Mucosa of gallbladder (tissue), 1 donor: ENCODE results near the gene FGL2. TPM values are rescaled to one million over a fixed set of nuclear protein-coding genes. Genes with fewer than 3 reads are reported as not detected.
"Not testable (repeated sequence)": the region's sequence is repeated elsewhere in the genome, so short reads cannot be mapped to it uniquely, and the experiment has no call there.

Experiments
- DNase-seq: peaks from one replicate; pipeline ENCODE4 v3.0.0-alpha.2; 2020; ENCODE audit warnings: low spot score
- total RNA-seq: library from RNA; stranded (reverse); gene quantifications from one replicate; pipeline ENCODE4 v1.2.1, GENCODE V29; 2021
- donor health status: DM: no; HTN: no; CAD: no.

Gene FGL2
- total RNA-seq, 1 donor from 2014 or later, result 42.3 TPM

- DNase-seq, result no peak
Measured at GRCh38 chr7:77216181-77216845, 16.7 kb upstream of the FGL2 start.

GRCh38 chr7:77209479-77210139 lies 10.0 kb upstream of the FGL2 start:
- DNase-seq, result no peak

GRCh38 chr7:77208416-77208815 lies 8.8 kb upstream of the FGL2 start:
- DNase-seq, result no peak

GRCh38 chr7:77205706-77206105 lies 6.1 kb upstream of the FGL2 start:
- DNase-seq, result no peak

- DNase-seq, result no peak
Measured at GRCh38 chr7:77202481-77202976, 2.9 kb upstream of the FGL2 start.

- no peak for DNase-seq
Measured at GRCh38 chr7:77200542-77200941, 923 bp upstream of the FGL2 start.

- DNase-seq, result no peak
Measured at GRCh38 chr7:77197141-77197540, 2.5 kb downstream of the FGL2 start.

- no peak for DNase-seq
Measured at GRCh38 chr7:77188731-77189437, 10.7 kb downstream of the FGL2 start.

- no peak for DNase-seq
Measured at GRCh38 chr7:77185866-77186265, 13.8 kb downstream of the FGL2 start.

- no peak for DNase-seq
Measured at GRCh38 chr7:77184990-77185389, 14.6 kb downstream of the FGL2 start.

GRCh38 chr7:77184463-77184862 lies 15.2 kb downstream of the FGL2 start:
- DNase-seq, result no peak

- DNase-seq, result no peak
Measured at GRCh38 chr7:77182261-77182660, 17.4 kb downstream of the FGL2 start.

GRCh38 chr7:77181734-77182133 lies 17.9 kb downstream of the FGL2 start:
- no peak for DNase-seq

GRCh38 chr7:77181015-77181595 lies 18.5 kb downstream of the FGL2 start:
- DNase-seq, result no peak

- not testable (repeated sequence) for DNase-seq
Measured at GRCh38 chr7:77178024-77178423, 21.6 kb downstream of the FGL2 start.

GRCh38 chr7:77177321-77177904 lies 22.2 kb downstream of the FGL2 start:
- DNase-seq, result not testable (repeated sequence)

GRCh38 chr7:77175274-77175800 lies 24.3 kb downstream of the FGL2 start:
- DNase-seq, result not testable (repeated sequence)

- not testable (repeated sequence) for DNase-seq
Measured at GRCh38 chr7:77174418-77174817, 25.2 kb downstream of the FGL2 start.

GRCh38 chr7:77172437-77173172 lies 27.0 kb downstream of the FGL2 start:
- not testable (repeated sequence) for DNase-seq

- DNase-seq, result not testable (repeated sequence)
Measured at GRCh38 chr7:77171073-77171472, 28.5 kb downstream of the FGL2 start.

- DNase-seq, result no peak
Measured at GRCh38 chr7:77157446-77157845, 42.2 kb downstream of the FGL2 start.
